ENCODE data around the gene TMX1. TPM values are rescaled to one million over a fixed set of nuclear protein-coding genes. Genes with fewer than 3 reads are reported as not detected.

Gene TMX1
- polyA plus RNA-seq: 10 to 100 TPM; 48.8 to 65.0 (median 56.9) TPM

- peak; percentile 84 to 87 (median 86) for DNase-seq
- Mint-ChIP-seq H3K27ac (no peak within 1 kb of the TSS), H3K36me3 (no peaks in the 10 kb centered on the region), H3K4me3 (peak within 1 kb of the TSS in 1 of 5 donors; percentile 59), H3K27me3 (ENCODE audit: low read depth in 3 of 3) (peaks cover 0 to 2% (median 0%) of the 10 kb centered on the region in 3 donors), H3K9me3 (no peaks in the 10 kb centered on the region), H3K4me1 (peaks cover 7 to 8% of the 10 kb centered on the region in 2 donors)
Observed at GRCh38 chr14:51239813-51240803, at the start of gene TMX1. TSS of gene TMX1 (plus strand) at chr14:51240247. CDS start at chr14:51240293, 46 bp downstream.

- H3K36me3 Mint-ChIP-seq: no peaks in the 10 kb centered on the region
- H3K27ac Mint-ChIP-seq: no peak overlapping the region
- H3K27me3 Mint-ChIP-seq (ENCODE audit: low read depth in 3 of 3): peaks cover 0 to 3% (median 3%) of the 10 kb centered on the region in 3 donors
- H3K9me3 Mint-ChIP-seq: no peaks in the 10 kb centered on the region
- no peak for DNase-seq
- no peak overlapping the region for H3K4me3 Mint-ChIP-seq
- no peaks in the 10 kb centered on the region for H3K4me1 Mint-ChIP-seq
Observed at GRCh38 chr14:51201890-51202289, 38.2 kb upstream of the TMX1 start.

- Mint-ChIP-seq H3K4me1 (no peaks in the 10 kb centered on the region), H3K27me3 (ENCODE audit: low read depth in 3 of 3) (peaks cover 0 to 3% (median 3%) of the 10 kb centered on the region in 3 donors), H3K9me3 (peaks cover 0 to 2% (median 0%) of the 10 kb centered on the region in 6 donors), H3K27ac (peak overlapping the region in 1 of 6 donors; percentile 12), H3K36me3 (no peaks in the 10 kb centered on the region), H3K4me3 (no peak overlapping the region)
- no peak for DNase-seq
Observed at GRCh38 chr14:51202914-51203665, 37.0 kb upstream of the TMX1 start.

- no peak for DNase-seq
- H3K27ac Mint-ChIP-seq: no peak overlapping the region
- H3K9me3 Mint-ChIP-seq: peaks cover 0 to 2% (median 0%) of the 10 kb centered on the region in 6 donors
- no peak overlapping the region for H3K4me3 Mint-ChIP-seq
- no peaks in the 10 kb centered on the region for H3K36me3 Mint-ChIP-seq
- H3K27me3 Mint-ChIP-seq (ENCODE audit: low read depth in 3 of 3): peaks cover 0 to 3% (median 3%) of the 10 kb centered on the region in 3 donors
- H3K4me1 Mint-ChIP-seq: no peaks in the 10 kb centered on the region
Observed at GRCh38 chr14:51203881-51204280, 36.2 kb upstream of the TMX1 start.

- H3K27ac Mint-ChIP-seq: no peak overlapping the region
- no peak overlapping the region for H3K4me3 Mint-ChIP-seq
- H3K36me3 Mint-ChIP-seq: no peaks in the 10 kb centered on the region
- H3K27me3 Mint-ChIP-seq (ENCODE audit: low read depth in 3 of 3): peaks cover 0 to 4% (median 3%) of the 10 kb centered on the region in 3 donors
- H3K4me1 Mint-ChIP-seq: no peaks in the 10 kb centered on the region
- peaks cover 0 to 2% (median 0%) of the 10 kb centered on the region in 6 donors for H3K9me3 Mint-ChIP-seq
- DNase-seq: no peak
Observed at GRCh38 chr14:51205486-51205885, 34.6 kb upstream of the TMX1 start.

- H3K4me1 Mint-ChIP-seq: no peaks in the 10 kb centered on the region
- no peaks in the 10 kb centered on the region for H3K36me3 Mint-ChIP-seq
- peaks cover 0 to 4% (median 4%) of the 10 kb centered on the region in 3 donors for H3K27me3 Mint-ChIP-seq (ENCODE audit: low read depth in 3 of 3)
- no peak overlapping the region for H3K4me3 Mint-ChIP-seq
- H3K9me3 Mint-ChIP-seq: peaks cover 0 to 2% (median 0%) of the 10 kb centered on the region in 6 donors
- no peak for DNase-seq
- no peak overlapping the region for H3K27ac Mint-ChIP-seq
Observed at GRCh38 chr14:51206462-51206861, 33.6 kb upstream of the TMX1 start.

GRCh38 chr14:51207621-51208020 lies 32.4 kb upstream of the TMX1 start:
- H3K4me1 Mint-ChIP-seq: no peaks in the 10 kb centered on the region
- DNase-seq: no peak

GRCh38 chr14:51208982-51209381 lies 31.1 kb upstream of the TMX1 start:
- Mint-ChIP-seq H3K36me3 (no peaks in the 10 kb centered on the region), H3K9me3 (peaks cover 0 to 2% (median 0%) of the 10 kb centered on the region in 6 donors), H3K27ac (no peak overlapping the region), H3K4me1 (no peaks in the 10 kb centered on the region), H3K4me3 (no peak overlapping the region), H3K27me3 (ENCODE audit: low read depth in 3 of 3) (peaks cover 2 to 6% (median 4%) of the 10 kb centered on the region in 3 donors)
- DNase-seq: no peak

More at GRCh38 chr14:51207621-51208020, 32.4 kb upstream of the TMX1 start:
- Mint-ChIP-seq H3K27ac (no peak overlapping the region), H3K4me3 (no peak overlapping the region), H3K36me3 (no peaks in the 10 kb centered on the region), H3K27me3 (ENCODE audit: low read depth in 3 of 3) (peaks cover 0 to 6% (median 4%) of the 10 kb centered on the region in 3 donors), H3K9me3 (peaks cover 0 to 2% (median 0%) of the 10 kb centered on the region in 6 donors)

GRCh38 chr14:51209457-51209856 lies 30.6 kb upstream of the TMX1 start:
- Mint-ChIP-seq H3K27ac (no peak overlapping the region), H3K4me1 (no peaks in the 10 kb centered on the region), H3K36me3 (no peaks in the 10 kb centered on the region), H3K4me3 (no peak overlapping the region), H3K27me3 (ENCODE audit: low read depth in 3 of 3) (peaks cover 2 to 6% (median 4%) of the 10 kb centered on the region in 3 donors), H3K9me3 (peaks cover 0 to 2% (median 0%) of the 10 kb centered on the region in 6 donors)
- no peak for DNase-seq

- no peak for DNase-seq
- Mint-ChIP-seq H3K4me3 (no peak overlapping the region), H3K4me1 (no peaks in the 10 kb centered on the region), H3K27ac (no peak overlapping the region), H3K27me3 (ENCODE audit: low read depth in 3 of 3) (peaks cover 2 to 6% (median 4%) of the 10 kb centered on the region in 3 donors), H3K9me3 (peaks cover 0 to 2% (median 0%) of the 10 kb centered on the region in 6 donors), H3K36me3 (no peaks in the 10 kb centered on the region)
Observed at GRCh38 chr14:51210594-51210993, 29.5 kb upstream of the TMX1 start.

GRCh38 chr14:51211149-51211548 lies 28.9 kb upstream of the TMX1 start:
- Mint-ChIP-seq H3K4me1 (no peaks in the 10 kb centered on the region), H3K27ac (no peak overlapping the region), H3K27me3 (ENCODE audit: low read depth in 3 of 3) (peaks cover 2 to 4% (median 3%) of the 10 kb centered on the region in 3 donors), H3K9me3 (peaks cover 0 to 2% (median 0%) of the 10 kb centered on the region in 6 donors), H3K36me3 (peaks cover 0 to 3% (median 0%) of the 10 kb centered on the region in 3 donors), H3K4me3 (no peak overlapping the region)
- no peak for DNase-seq

- no peak overlapping the region for H3K27ac Mint-ChIP-seq
- H3K9me3 Mint-ChIP-seq: no peaks in the 10 kb centered on the region
- no peak for DNase-seq
- H3K4me1 Mint-ChIP-seq: no peaks in the 10 kb centered on the region
- H3K4me3 Mint-ChIP-seq: no peak overlapping the region
- peaks cover under 1 to 5% (median 2%) of the 10 kb centered on the region in 3 donors for H3K36me3 Mint-ChIP-seq
- peaks cover 0 to 2% (median under 1%) of the 10 kb centered on the region in 3 donors for H3K27me3 Mint-ChIP-seq (ENCODE audit: low read depth in 3 of 3)
Observed at GRCh38 chr14:51216602-51217001, 23.4 kb upstream of the TMX1 start.

GRCh38 chr14:51219473-51220448 lies 20.3 kb upstream of the TMX1 start:
- Mint-ChIP-seq H3K27me3 (ENCODE audit: low read depth in 3 of 3) (no peaks in the 10 kb centered on the region), H3K9me3 (no peaks in the 10 kb centered on the region), H3K4me3 (no peak overlapping the region), H3K36me3 (peaks cover 4 to 12% (median 5%) of the 10 kb centered on the region in 3 donors), H3K4me1 (no peaks in the 10 kb centered on the region), H3K27ac (no peak overlapping the region)
- no peak for DNase-seq
